Adrenal gland (tissue), 12 donors: ENCODE results near the gene DMD. TPM values are rescaled to one million over a fixed set of nuclear protein-coding genes. Genes with fewer than 3 reads are reported as not detected.

Source experiments
- DNase-seq, 7 donors: peaks; one replicate each; pipeline ENCODE4 v3.0.0-alpha.2; 2019 to 2020
- H3K27ac ChIP-seq, 5 donors: fragments of 200-600 bp; sonication (generic) in 4 of 5; 1 replicate in 3 of 5; 2 replicates in 2 of 5; pipeline versions ENCODE4 v1.5.1 to v1.8.0; 2016 to 2020; ENCODE audit warnings: mild to moderate bottlenecking in 1 of 5
- H3K27me3 ChIP-seq: fragments of 200-600 bp; 2 replicates; pipeline ENCODE4 v1.8.0; 2021
- H3K36me3 ChIP-seq, 2 donors: fragments of 200-600 bp; replicated peaks in 1 of 2; 1 replicate in 1 of 2; 2 replicates in 1 of 2; pipeline versions ENCODE4 v1.5.1 to v1.8.0; 2018 to 2022
- H3K4me1 ChIP-seq, 2 donors: fragments of 200-600 bp; replicated peaks in 1 of 2; 1 replicate in 1 of 2; 2 replicates in 1 of 2; pipeline versions ENCODE4 v1.5.1 to v1.8.0; 2018 to 2021
- H3K4me3 ChIP-seq, 4 donors: fragments of 200-600 bp; sonication (generic) in 3 of 4; one replicate each; pipeline ENCODE4 v1.5.1; 2016 to 2018
- H3K9me3 ChIP-seq, 3 donors: fragments of 200-600 bp; sonication (generic) in 1 of 3; replicated peaks in 1 of 3; 1 replicate in 2 of 3; 2 replicates in 1 of 3; pipeline versions ENCODE4 v1.5.1 to v1.8.0; 2016 to 2021
- POLR2A ChIP-seq, 2 donors: fragments of 450-650 bp; IDR thresholded peaks; one replicate each; pipeline ENCODE4 v1.6.1; 2017; ENCODE audit warnings: antibody characterized with exemption in 2 of 2, mild to moderate bottlenecking in 2 of 2, moderate library complexity in 1 of 2
- WGBS, 4 donors: extraction: QIAGEN DNeasy Blood & Tissue Kit in 2 of 4; methylation state at CpG; one replicate each; pipeline versions ENCODE4 v1.1.5 to v1.1.7; 2013 to 2017; 5-methylcytosine and 5-hydroxymethylcytosine counted together
- intact Hi-C, 2 donors: fragments of 100-400 bp; cut with DNase I; formaldehyde crosslinking; loops; one replicate each; pipeline versions ENCODE4 v1.14.1 to v1.15.0; 2022 to 2023
- polyA plus RNA-seq, 3 donors: library from polyadenylated mRNA; stranded (reverse); fragments of 200-250 nt in 2 of 3; fragments of 350-450 nt in 1 of 3; fragmentation: Illumina TruSeq in 1 of 3; extraction: RNeasy Lipid Tissue Mini Kit (QIAGEN cat#74804) in 1 of 3; gene quantifications; one replicate each; pipeline ENCODE4 v1.2.3, GENCODE V29; 2013 to 2014
- total RNA-seq, 9 donors: library from RNA; depleted of rRNA in 4 of 9; stranded (reverse); fragments of >200 nt in 4 of 9; fragments of 120-200 nt in 1 of 9; fragmentation: NEBNext Ultra II Directional in 1 of 9; extraction: Animal tissue kit (Norgen Biotek cat#: 25700) in 1 of 9; gene quantifications; one replicate each; pipeline versions ENCODE4 v1.1.0 to v1.2.4, GENCODE V29; 2013 to 2023
- TF ChIP-seq, protein P1 (sequence below), 6 experiments: fragments of 450-650 bp in 4 of 6; fragments of 200-600 bp in 2 of 6; sonication (generic) in 1 of 6; IDR thresholded peaks; 1 replicate in 5 of 6; 2 replicates in 1 of 6; pipeline versions ENCODE4 v1.5.1 to v1.8.0; 2016 to 2021; ENCODE audit warnings: antibody characterized with exemption in 6 of 6, mild to moderate bottlenecking in 2 of 6, moderate library complexity in 1 of 6
- donor health status: healthy with polysubstance abuse.
- donor health status: Bipolar disorder and iron deficiency.
- donor health status: DM: yes; HTN: yes; CAD: no.
- donor health status: DM: no; HTN: no; CAD: no.
- donor health status: DM: no; HTN: no; CAD: no.
- donor health status: DM: yes; HTN: yes; CAD: no.

The DMD gene
- total and polyA plus RNA-seq, 12 donors = 14.6 to 89.7 (median 36.2) TPM

DNA sequence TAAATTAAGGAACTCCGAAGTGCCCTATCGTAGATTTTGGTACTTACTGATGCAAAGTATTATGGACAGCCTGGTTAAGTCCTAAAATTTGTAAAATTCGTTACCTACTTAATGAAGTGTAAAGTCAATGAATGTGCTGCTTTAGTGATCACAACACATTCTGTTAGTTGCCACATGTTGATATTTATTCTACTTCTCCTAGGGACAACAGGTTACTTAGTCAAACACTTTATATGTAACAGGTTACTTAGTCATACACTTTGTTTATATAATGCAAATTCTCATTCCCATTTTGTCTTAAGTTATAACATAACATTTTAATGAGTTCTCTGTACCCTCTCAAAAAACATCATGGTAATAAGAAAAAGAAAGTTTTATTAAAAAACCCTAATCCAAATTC, 1496.6 kb downstream of the DMD start:
- TF ChIP-seq, protein P1, sequence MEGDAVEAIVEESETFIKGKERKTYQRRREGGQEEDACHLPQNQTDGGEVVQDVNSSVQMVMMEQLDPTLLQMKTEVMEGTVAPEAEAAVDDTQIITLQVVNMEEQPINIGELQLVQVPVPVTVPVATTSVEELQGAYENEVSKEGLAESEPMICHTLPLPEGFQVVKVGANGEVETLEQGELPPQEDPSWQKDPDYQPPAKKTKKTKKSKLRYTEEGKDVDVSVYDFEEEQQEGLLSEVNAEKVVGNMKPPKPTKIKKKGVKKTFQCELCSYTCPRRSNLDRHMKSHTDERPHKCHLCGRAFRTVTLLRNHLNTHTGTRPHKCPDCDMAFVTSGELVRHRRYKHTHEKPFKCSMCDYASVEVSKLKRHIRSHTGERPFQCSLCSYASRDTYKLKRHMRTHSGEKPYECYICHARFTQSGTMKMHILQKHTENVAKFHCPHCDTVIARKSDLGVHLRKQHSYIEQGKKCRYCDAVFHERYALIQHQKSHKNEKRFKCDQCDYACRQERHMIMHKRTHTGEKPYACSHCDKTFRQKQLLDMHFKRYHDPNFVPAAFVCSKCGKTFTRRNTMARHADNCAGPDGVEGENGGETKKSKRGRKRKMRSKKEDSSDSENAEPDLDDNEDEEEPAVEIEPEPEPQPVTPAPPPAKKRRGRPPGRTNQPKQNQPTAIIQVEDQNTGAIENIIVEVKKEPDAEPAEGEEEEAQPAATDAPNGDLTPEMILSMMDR (IDR thresholded peaks at IDR 0.05) = no peak
- no peak for TF ChIP-seq POLR2A (IDR thresholded peaks at IDR 0.05)
- H3K27ac ChIP-seq = no peak overlapping the region
- H3K4me3 ChIP-seq = no peak overlapping the region
- H3K9me3 ChIP-seq = no peaks in the 10 kb centered on the region
- no peaks in the 10 kb centered on the region for H3K27me3 ChIP-seq
- no peaks in the 10 kb centered on the region for H3K4me1 ChIP-seq
- 78 to 94% (median 86%) methylated on average over 3 of the region's 3 CpGs for WGBS, 4 donors
- intact Hi-C loops = no loop called here
- no peak for DNase-seq
- H3K36me3 ChIP-seq = no peaks in the 10 kb centered on the region

DNA sequence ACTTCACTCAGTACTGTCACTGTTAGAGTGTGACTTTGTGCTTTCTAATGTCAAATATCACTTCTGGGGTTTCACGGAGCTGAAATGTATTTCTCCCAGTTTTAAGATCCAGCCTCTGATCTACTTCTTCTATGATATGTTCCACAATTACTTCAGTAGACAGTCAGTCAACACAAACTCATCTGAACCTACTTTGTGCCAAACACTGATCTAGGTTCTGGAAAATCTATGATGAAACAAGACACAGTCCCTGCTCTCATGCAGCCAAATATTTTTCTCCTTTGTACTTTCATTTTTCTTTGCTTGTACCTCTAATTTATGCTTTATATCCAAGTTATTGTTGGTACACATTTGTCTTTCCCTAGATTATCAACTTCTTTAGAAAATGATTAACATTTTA, 1498.2 kb downstream of the DMD start:
- WGBS, 4 donors = 74 to 96% (median 87%) methylated on average over 1 of the region's 1 CpG
- intact Hi-C loops = no loop called here
- no peak for TF ChIP-seq POLR2A (IDR thresholded peaks at IDR 0.05)
- TF ChIP-seq, protein P1 (IDR thresholded peaks at IDR 0.05) = no peak

DNA sequence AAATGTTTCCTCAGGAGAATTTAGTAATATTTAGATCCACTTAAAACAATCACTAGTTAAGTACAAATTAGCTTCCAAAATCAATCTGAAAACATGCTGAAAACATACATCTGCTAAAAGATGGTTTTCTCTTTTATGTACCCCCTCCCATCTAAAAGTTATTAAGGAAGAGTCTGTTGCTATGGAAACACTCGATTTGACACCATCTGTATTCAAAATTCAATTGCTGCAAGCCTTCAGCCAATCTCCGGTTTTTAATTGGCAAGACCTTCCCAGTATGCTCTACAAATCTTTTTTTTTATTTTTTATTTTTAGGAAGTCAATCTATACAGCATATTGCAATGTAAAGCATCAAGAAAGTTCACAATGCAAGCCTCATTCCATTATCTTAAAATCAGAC, 1500.2 kb downstream of the DMD start:
- no peaks in the 10 kb centered on the region for H3K4me1 ChIP-seq
- no peaks in the 10 kb centered on the region for H3K36me3 ChIP-seq
- WGBS, 4 donors = 42 to 68% (median 62%) methylated on average over 2 of the region's 2 CpGs
- DNase-seq = no peak
- H3K9me3 ChIP-seq = no peaks in the 10 kb centered on the region
- intact Hi-C loops = no loop called here
- H3K27ac ChIP-seq = no peak overlapping the region
- TF ChIP-seq POLR2A (IDR thresholded peaks at IDR 0.05) = no peak
- TF ChIP-seq, protein P1 (IDR thresholded peaks at IDR 0.05) = no peak
- no peak overlapping the region for H3K4me3 ChIP-seq
- no peaks in the 10 kb centered on the region for H3K27me3 ChIP-seq

More for the DNA sequence above, 1498.2 kb downstream of the DMD start:
- H3K27me3 ChIP-seq = no peaks in the 10 kb centered on the region
- no peak overlapping the region for H3K27ac ChIP-seq
- no peaks in the 10 kb centered on the region for H3K4me1 ChIP-seq
- H3K36me3 ChIP-seq = no peaks in the 10 kb centered on the region
- no peak for DNase-seq
- H3K9me3 ChIP-seq = no peaks in the 10 kb centered on the region
- H3K4me3 ChIP-seq = no peak overlapping the region

DNA sequence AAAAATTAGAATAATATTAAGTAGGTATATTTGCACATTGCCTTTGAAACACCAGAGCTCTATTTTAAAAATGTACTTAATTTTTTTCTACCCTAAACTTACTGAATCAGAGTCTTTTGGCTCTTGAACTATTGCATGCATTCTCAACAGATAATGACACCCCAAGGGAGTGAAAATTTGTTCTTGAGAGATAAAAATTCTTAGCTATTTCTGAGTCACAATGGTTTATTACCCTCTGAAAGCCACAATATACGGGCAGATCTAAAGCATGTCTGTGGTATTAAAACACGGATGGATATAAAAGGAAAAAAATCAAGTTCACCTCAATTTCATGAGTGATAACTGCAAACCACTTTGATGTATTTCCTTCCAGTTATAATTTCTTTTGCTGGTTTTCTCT, 1503.2 kb downstream of the DMD start:
- Histone ChIP-seq H3K27me3 (no peaks in the 10 kb centered on the region), H3K9me3 (no peaks in the 10 kb centered on the region), H3K27ac (no peak overlapping the region), H3K36me3 (no peaks in the 10 kb centered on the region), H3K4me1 (no peaks in the 10 kb centered on the region), H3K4me3 (no peak overlapping the region)
- TF ChIP-seq, protein P1 (IDR thresholded peaks at IDR 0.05) = no peak
- no peak for TF ChIP-seq POLR2A (IDR thresholded peaks at IDR 0.05)
- 38 to 63% (median 59%) methylated on average over 2 of the region's 2 CpGs for WGBS, 4 donors
- intact Hi-C loops = no loop called here
- no peak for DNase-seq
